Urinary bladder (tissue), 4 donors: ENCODE measurements around the gene DNAH2. TPM values are rescaled to one million over a fixed set of nuclear protein-coding genes. Genes with fewer than 3 reads are reported as not detected.

Source experiments
- DNase-seq: peaks from one replicate; pipeline ENCODE4 v3.0.0-alpha.2; 2015; ENCODE audit errors: extremely low spot score
- H3K27ac ChIP-seq: one replicate; pipeline ENCODE4 v1.5.1; 2013; ENCODE audit warnings: low read depth, mild to moderate bottlenecking, moderate library complexity
- H3K36me3 ChIP-seq: one replicate; pipeline ENCODE4 v1.6.1; 2013; ENCODE audit warnings: mild to moderate bottlenecking, moderate library complexity; ENCODE audit not compliant: insufficient read depth
- H3K4me1 ChIP-seq: one replicate; pipeline ENCODE4 v1.6.1; 2013; ENCODE audit warnings: mild to moderate bottlenecking, moderate library complexity; ENCODE audit not compliant: insufficient read depth
- H3K4me3 ChIP-seq: one replicate; pipeline ENCODE4 v1.5.1; 2013; ENCODE audit warnings: low read depth, low read length
- WGBS: extraction: QIAGEN DNeasy Blood & Tissue Kit; methylation state at CpG from one replicate; pipeline ENCODE4 v1.1.7; 2013; 5-methylcytosine and 5-hydroxymethylcytosine counted together
- polyA plus RNA-seq: library from polyadenylated mRNA; stranded (reverse); fragments of 200-250 nt; gene quantifications from one replicate; pipeline ENCODE4 v1.2.3, GENCODE V29; 2013
- total RNA-seq: library from RNA; depleted of rRNA; stranded (reverse); fragments of >200 nt; gene quantifications from one replicate; pipeline ENCODE4 v1.2.3, GENCODE V29; 2014
- donor health status: healthy with polysubstance abuse.
- donor health status: healthy.

The DNAH2 gene
- total and polyA plus RNA-seq, 2 donors: 0.11 to 0.16 TPM

GRCh38 chr17:7841915-7842379, 124.4 kb downstream of the DNAH2 start:
- Histone ChIP-seq H3K4me1 (peaks cover 2% of the 10 kb centered on the region), H3K27ac (peak overlapping the region; percentile 98), H3K36me3 (no peaks in the 10 kb centered on the region), H3K4me3 (peak overlapping the region; percentile 56)
- no peak for DNase-seq
- WGBS: under 1% methylated on average over 46 of the region's 46 CpGs

GRCh38 chr17:7842380-7843256, 125.1 kb downstream of the DNAH2 start:
- H3K36me3 ChIP-seq: no peaks in the 10 kb centered on the region
- H3K27ac ChIP-seq: peak overlapping the region; percentile 98
- DNase-seq: no peak
- peak overlapping the region; percentile 56 for H3K4me3 ChIP-seq
- no peaks in the 10 kb centered on the region for H3K4me1 ChIP-seq
- WGBS: under 1% methylated on average over 47 of the region's 47 CpGs

GRCh38 chr17:7843257-7843535, 125.7 kb downstream of the DNAH2 start:
- Histone ChIP-seq H3K4me1 (no peaks in the 10 kb centered on the region), H3K4me3 (peak overlapping the region; percentile 56), H3K27ac (peak overlapping the region; percentile 98), H3K36me3 (no peaks in the 10 kb centered on the region)
- under 1% methylated on average over 17 of the region's 17 CpGs for WGBS
- no peak for DNase-seq

- DNase-seq: no peak
- under 1% methylated on average over 61 of the region's 61 CpGs for WGBS
- H3K4me1 ChIP-seq: no peaks in the 10 kb centered on the region
Observed at GRCh38 chr17:7843536-7844291, 126.2 kb downstream of the DNAH2 start.

DNA sequence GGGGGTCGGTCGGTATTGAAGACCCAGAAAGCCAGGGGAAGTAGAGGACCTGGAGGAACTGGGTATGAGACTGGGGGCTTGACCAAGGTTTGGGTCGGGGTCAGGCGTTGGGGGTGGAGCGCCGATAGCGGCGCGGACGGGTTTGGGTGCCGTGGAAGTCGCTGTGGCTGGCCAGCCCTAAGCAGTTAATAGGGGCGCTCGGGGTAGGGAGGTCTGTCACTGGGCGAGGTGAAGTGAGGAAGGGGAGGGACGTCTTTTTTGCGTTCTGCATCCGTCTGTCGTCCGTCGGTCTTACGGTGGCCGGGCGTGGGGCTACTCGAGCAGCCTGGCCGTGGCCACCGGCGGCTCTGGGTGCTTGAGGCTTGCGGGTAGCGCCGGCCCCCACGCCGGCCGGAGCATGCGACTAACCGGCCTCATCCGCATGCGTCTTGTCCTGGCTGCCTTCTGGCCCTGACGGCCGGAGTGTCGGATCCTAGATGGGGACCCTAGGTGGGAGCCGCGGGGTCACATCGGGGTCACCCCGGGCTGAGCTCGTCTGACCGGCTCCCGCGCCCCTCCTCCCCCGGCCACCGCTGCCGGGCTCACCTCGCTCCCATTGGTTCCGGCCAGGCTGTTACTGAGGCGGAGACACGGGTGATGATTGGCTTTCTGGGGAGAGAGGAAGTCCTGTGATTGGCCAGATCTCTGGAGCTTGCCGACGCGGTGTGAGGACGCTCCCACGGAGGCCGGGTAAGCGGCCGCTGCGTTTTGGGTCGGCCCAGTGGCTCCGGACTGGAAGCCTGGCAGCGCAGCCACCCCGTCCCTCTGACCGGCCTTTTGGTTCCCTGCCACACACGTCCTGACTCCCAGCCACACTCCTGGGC, 127.0 kb downstream of the DNAH2 start:
- no peaks in the 10 kb centered on the region for H3K36me3 ChIP-seq
- peak overlapping the region; percentile 56 for H3K4me3 ChIP-seq
- under 1% methylated on average over 71 of the region's 71 CpGs for WGBS
- H3K27ac ChIP-seq: peak overlapping the region; percentile 77
- peak; percentile 91 for DNase-seq
- H3K4me1 ChIP-seq: no peaks in the 10 kb centered on the region

More at GRCh38 chr17:7843536-7844291, 126.2 kb downstream of the DNAH2 start:
- Histone ChIP-seq H3K36me3 (no peaks in the 10 kb centered on the region), H3K4me3 (peak overlapping the region; percentile 56), H3K27ac (peak overlapping the region; percentile 98)

- no peak for DNase-seq
- WGBS: 76% methylated on average over 15 of the region's 15 CpGs
- Histone ChIP-seq H3K27ac (peak overlapping the region; percentile 34), H3K36me3 (no peaks in the 10 kb centered on the region), H3K4me1 (no peaks in the 10 kb centered on the region), H3K4me3 (peak overlapping the region; percentile 56)
Observed at GRCh38 chr17:7845359-7846062, 128.0 kb downstream of the DNAH2 start.

DNA sequence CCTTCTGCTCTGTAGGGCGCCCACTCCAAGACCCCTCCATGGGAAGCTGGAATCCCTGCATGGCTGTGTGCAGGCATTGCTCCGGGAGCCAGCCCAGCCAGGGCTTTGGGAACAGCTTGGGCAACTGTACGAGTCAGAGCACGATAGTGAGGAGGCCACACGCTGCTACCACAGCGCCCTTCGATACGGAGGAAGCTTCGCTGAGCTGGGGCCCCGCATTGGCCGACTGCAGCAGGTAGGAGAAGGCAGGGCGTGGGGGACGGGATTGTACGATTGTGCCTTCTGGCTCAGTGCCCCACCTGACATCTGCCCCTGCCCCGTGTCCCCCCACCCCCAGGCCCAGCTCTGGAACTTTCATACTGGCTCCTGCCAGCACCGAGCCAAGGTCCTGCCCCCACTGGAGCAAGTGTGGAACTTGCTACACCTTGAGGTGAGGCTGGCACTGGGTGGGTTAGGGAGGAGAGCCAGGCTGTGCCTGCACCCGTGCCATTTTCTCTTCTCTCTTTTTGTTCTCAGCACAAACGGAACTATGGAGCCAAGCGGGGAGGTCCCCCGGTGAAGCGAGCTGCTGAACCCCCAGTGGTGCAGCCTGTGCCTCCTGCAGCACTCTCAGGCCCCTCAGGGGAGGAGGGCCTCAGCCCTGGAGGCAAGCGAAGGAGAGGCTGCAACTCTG, 128.7 kb downstream of the DNAH2 start:
- H3K27ac ChIP-seq: no peak overlapping the region
- no peaks in the 10 kb centered on the region for H3K4me1 ChIP-seq
- no peaks in the 10 kb centered on the region for H3K36me3 ChIP-seq
- H3K4me3 ChIP-seq: no peak overlapping the region
- DNase-seq: no peak
- WGBS: 87% methylated on average over 22 of the region's 22 CpGs

DNA sequence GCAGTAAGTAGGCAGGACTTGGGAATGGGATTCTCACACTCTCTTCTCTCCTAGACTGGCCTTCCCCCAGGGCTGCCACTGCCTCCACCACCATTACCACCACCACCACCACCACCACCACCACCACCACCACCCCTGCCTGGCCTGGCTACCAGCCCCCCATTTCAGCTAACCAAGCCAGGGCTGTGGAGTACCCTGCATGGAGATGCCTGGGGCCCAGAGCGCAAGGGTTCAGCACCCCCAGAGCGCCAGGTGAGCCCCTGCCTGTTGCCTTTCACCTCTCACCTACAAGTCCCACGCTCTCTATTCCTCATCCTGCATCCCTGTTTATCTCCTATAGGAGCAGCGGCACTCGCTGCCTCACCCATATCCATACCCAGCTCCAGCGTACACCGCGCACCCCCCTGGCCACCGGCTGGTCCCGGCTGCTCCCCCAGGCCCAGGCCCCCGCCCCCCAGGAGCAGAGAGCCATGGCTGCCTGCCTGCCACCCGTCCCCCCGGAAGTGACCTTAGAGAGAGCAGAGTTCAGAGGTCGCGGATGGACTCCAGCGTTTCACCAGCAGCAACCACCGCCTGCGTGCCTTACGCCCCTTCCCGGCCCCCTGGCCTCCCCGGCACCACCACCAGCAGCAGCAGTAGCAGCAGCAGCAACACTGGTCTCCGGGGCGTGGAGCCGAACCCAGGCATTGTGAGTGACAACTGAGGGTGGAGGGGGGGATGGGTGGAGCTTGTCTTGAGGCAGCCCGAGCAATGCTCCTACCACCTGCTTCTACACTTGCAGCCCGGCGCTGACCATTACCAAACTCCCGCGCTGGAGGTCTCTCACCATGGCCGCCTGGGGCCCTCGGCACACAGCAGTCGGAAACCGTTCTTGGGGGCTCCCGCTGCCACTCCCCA, 129.5 kb downstream of the DNAH2 start:
- H3K27ac ChIP-seq: no peak overlapping the region

GRCh38 chr17:7848131-7848579, 130.6 kb downstream of the DNAH2 start:
- no peak overlapping the region for H3K4me3 ChIP-seq
- no peak for DNase-seq
- H3K4me1 ChIP-seq: no peaks in the 10 kb centered on the region
- WGBS: 85% methylated on average over 20 of the region's 20 CpGs
- H3K36me3 ChIP-seq: peaks cover under 1% of the 10 kb centered on the region
- H3K27ac ChIP-seq: no peak overlapping the region

More for the DNA sequence above, 129.5 kb downstream of the DNAH2 start:
- WGBS: 85% methylated on average over 34 of the region's 34 CpGs
- no peak for DNase-seq
- Histone ChIP-seq H3K4me3 (no peak overlapping the region), H3K36me3 (no peaks in the 10 kb centered on the region), H3K4me1 (no peaks in the 10 kb centered on the region)

GRCh38 chr17:7848739-7849129, 131.2 kb downstream of the DNAH2 start:
- no peak for DNase-seq
- no peak overlapping the region for H3K4me3 ChIP-seq
- peaks cover 2% of the 10 kb centered on the region for H3K36me3 ChIP-seq
- H3K27ac ChIP-seq: no peak overlapping the region
- no peaks in the 10 kb centered on the region for H3K4me1 ChIP-seq
- 92% methylated on average over 21 of the region's 21 CpGs for WGBS

GRCh38 chr17:7849130-7849750, 131.7 kb downstream of the DNAH2 start:
- DNase-seq: no peak
- Histone ChIP-seq H3K4me3 (no peak overlapping the region), H3K36me3 (peaks cover 2% of the 10 kb centered on the region), H3K27ac (no peak overlapping the region), H3K4me1 (no peaks in the 10 kb centered on the region)
- WGBS: 85% methylated on average over 35 of the region's 35 CpGs
